Kidney (tissue), 14 donors: ENCODE measurements around the gene OVAAL. TPM values are rescaled to one million over a fixed set of nuclear protein-coding genes. Genes with fewer than 3 reads are reported as not detected.

Experiments used
- DNase-seq, 5 donors: peaks; one replicate each; pipeline ENCODE4 v3.0.0-alpha.2; 2013 to 2020
- FAIRE-seq: peaks from 2 replicates; lab custom pipeline; 2012; peaks lifted over from hg19 to GRCh38; lab: Jason Lieb, UNC
- H3K27ac ChIP-seq, 2 donors: one replicate each; pipeline ENCODE4 v1.7.0; 2013; ENCODE audit warnings: low read depth in 2 of 2, low read length in 2 of 2, inconsistent platforms in 1 of 2
- H3K27me3 ChIP-seq: one replicate; pipeline ENCODE4 v1.7.1; 2013; ENCODE audit warnings: low read length, inconsistent platforms; ENCODE audit not compliant: control insufficient read depth, insufficient read depth
- H3K36me3 ChIP-seq, 3 donors: one replicate each; pipeline versions ENCODE4 v1.7.0 to v1.7.1; 2013; ENCODE audit warnings: low read length in 3 of 3, control low read depth in 1 of 3, inconsistent platforms in 1 of 3; ENCODE audit not compliant: insufficient read depth in 3 of 3, control insufficient read depth in 2 of 3
- H3K4me1 ChIP-seq, 3 donors: one replicate each; pipeline versions ENCODE4 v1.7.0 to v1.7.1; 2013; ENCODE audit warnings: low read length in 3 of 3, inconsistent platforms in 1 of 3, low read depth in 1 of 3; ENCODE audit not compliant: control insufficient read depth in 2 of 3, insufficient read depth in 2 of 3
- H3K4me3 ChIP-seq, 3 donors: one replicate each; pipeline versions ENCODE4 v1.7.0 to v1.8.1; 2013; ENCODE audit warnings: low read length in 3 of 3, control low read depth in 1 of 3, inconsistent platforms in 1 of 3
- H3K9ac ChIP-seq, 3 donors: one replicate each; pipeline versions ENCODE4 v1.7.0 to v1.7.1; 2013; ENCODE audit warnings: low read length in 3 of 3, control low read depth in 1 of 3, inconsistent platforms in 1 of 3
- H3K9me3 ChIP-seq, 3 donors: one replicate each; pipeline versions ENCODE4 v1.7.0 to v1.7.1; 2013; ENCODE audit warnings: low read length in 3 of 3, control low read depth in 1 of 3, inconsistent platforms in 1 of 3; ENCODE audit not compliant: control insufficient read depth in 2 of 3, insufficient read depth in 1 of 3
- intact Hi-C: fragments of 100-400 bp; cut with DNase I; formaldehyde crosslinking; loops from one replicate; pipeline ENCODE4 v1.11.1; 2022
- polyA plus RNA-seq: library from polyadenylated mRNA; stranded (reverse); fragments of 350-450 nt; fragmentation: Illumina TruSeq; extraction: RNeasy Lipid Tissue Mini Kit (QIAGEN cat#74804); gene quantifications from one replicate; pipeline ENCODE4 v1.2.3, GENCODE V29; 2014; ENCODE audit warnings: low read depth, low replicate concordance; ENCODE audit not compliant: insufficient read depth
- total RNA-seq: library from RNA; stranded (reverse); fragmentation: NEBNext Ultra II Directional; extraction: Animal tissue kit (Norgen Biotek cat#: 25700); gene quantifications from one replicate; pipeline ENCODE4 v1.2.1, GENCODE V29; 2021
- TF ChIP-seq, protein P1 (sequence below): IDR thresholded peaks from 3 replicates; pipeline ENCODE4 v1.5.1; 2012; ENCODE audit warnings: mild to moderate bottlenecking, moderate library complexity, borderline replicate concordance; ENCODE audit not compliant: insufficient read depth; ENCODE audit errors: extremely low read depth
- donor health status: control.
- donor health status: control.
- donor health status: control.
- donor health status: control.
- donor health status: control.
- donor health status: DM: yes; HTN: yes; CAD: no.
- donor health status: Normal renal cell carcinoma (clear cell type).

Gene OVAAL
- total and polyA plus RNA-seq, 2 donors from 2014 or later = not detected

DNA sequence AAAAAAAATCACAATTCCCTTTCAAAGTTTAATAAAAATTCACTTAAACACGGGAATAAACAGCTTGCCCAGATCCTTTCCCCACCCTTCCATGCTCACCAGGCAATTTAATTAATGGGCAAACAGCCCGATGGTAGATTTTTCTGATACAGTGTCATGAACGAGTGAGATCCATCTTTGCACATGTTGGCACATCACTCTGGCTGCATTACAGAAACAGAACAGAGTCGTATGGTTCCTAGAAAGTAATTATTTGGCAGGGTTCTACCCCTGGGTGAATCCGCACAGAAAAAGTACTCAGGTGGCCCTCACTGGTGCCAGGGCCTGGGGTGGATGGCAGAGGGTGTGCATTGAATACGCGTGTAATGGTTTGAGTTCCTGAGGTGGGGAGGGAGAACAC is 24.6 kb upstream of the OVAAL start:
- intact Hi-C loops = no loop called here
- no peak overlapping the region for H3K4me3 ChIP-seq

DNA sequence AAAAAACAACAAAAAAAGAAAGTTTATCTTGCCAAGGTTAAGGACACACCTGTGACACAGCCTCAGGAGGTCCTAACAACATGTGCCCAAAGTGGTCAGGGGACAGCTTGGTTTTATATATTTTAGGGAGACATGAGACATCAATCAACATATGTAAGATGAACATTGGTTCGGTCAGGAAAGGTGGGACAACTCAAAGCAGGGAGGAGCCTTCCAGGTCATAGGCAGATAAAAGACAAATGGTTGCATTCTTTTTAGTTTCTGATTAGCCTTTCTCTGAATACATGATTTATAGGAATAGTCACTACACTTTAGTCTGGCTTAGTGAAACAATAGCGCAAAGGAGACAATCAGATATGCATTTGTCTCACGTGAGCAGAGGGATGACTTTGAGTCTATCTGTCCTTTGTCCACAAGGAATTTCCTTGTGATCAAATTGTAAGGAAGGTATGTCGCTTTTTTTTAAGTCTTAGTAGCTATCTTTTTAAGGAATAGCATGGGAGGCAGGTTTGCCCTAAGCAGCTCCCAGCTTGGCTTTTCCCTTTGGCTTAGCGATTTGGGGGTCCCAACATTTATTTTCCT is 23.3 kb upstream of the OVAAL start:
- H3K36me3 ChIP-seq = no peaks in the 10 kb centered on the region
- intact Hi-C loops = no loop called here
- no peak for FAIRE-seq

More for the DNA sequence above, 24.6 kb upstream of the OVAAL start:
- no peak overlapping the region for H3K9ac ChIP-seq
- no peaks in the 10 kb centered on the region for H3K27me3 ChIP-seq
- FAIRE-seq (no peak), DNase-seq (no peak)
- H3K27ac ChIP-seq = no peak overlapping the region
- peaks cover 0 to 5% (median 4%) of the 10 kb centered on the region in 3 donors for H3K4me1 ChIP-seq
- TF ChIP-seq, protein P1, sequence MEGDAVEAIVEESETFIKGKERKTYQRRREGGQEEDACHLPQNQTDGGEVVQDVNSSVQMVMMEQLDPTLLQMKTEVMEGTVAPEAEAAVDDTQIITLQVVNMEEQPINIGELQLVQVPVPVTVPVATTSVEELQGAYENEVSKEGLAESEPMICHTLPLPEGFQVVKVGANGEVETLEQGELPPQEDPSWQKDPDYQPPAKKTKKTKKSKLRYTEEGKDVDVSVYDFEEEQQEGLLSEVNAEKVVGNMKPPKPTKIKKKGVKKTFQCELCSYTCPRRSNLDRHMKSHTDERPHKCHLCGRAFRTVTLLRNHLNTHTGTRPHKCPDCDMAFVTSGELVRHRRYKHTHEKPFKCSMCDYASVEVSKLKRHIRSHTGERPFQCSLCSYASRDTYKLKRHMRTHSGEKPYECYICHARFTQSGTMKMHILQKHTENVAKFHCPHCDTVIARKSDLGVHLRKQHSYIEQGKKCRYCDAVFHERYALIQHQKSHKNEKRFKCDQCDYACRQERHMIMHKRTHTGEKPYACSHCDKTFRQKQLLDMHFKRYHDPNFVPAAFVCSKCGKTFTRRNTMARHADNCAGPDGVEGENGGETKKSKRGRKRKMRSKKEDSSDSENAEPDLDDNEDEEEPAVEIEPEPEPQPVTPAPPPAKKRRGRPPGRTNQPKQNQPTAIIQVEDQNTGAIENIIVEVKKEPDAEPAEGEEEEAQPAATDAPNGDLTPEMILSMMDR = no peak
- H3K36me3 ChIP-seq = no peaks in the 10 kb centered on the region
- H3K9me3 ChIP-seq = no peaks in the 10 kb centered on the region

DNA sequence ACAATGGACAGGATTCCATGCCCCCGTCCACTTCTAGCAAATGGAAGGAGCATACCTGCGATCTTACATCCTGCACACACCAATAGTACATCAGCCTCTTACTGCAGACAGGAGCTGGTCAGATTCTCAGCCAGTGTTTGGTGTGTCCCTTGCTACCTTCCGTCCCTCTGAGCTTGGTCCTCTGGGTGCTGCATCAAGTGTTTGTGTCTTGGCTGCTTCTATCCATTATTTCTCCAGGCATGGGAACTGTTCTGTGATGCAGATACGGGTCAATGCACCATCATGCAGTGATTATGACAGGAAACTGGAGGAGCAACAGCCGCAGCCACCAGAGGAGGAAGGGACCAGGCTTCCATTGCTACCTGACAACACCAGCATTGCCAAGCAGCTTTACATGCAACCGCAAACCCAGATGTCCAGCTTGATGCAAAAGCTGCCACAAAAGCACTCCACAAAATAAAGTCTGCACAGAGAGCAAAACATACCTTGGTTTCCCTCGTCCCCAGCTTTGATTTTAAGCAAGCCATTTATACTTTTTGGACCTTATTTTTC is 21.9 kb upstream of the OVAAL start:
- Histone ChIP-seq H3K4me1 (peaks cover 0 to 5% (median 0%) of the 10 kb centered on the region in 3 donors), H3K36me3 (no peaks in the 10 kb centered on the region), H3K9ac (no peak overlapping the region), H3K27me3 (no peaks in the 10 kb centered on the region), H3K4me3 (no peak overlapping the region), H3K27ac (no peak overlapping the region), H3K9me3 (no peaks in the 10 kb centered on the region)
- intact Hi-C loops = no loop called here
- FAIRE-seq (no peak), DNase-seq (no peak)
- TF ChIP-seq, protein P1 = no peak

More for the DNA sequence above, 23.3 kb upstream of the OVAAL start:
- TF ChIP-seq, protein P1 = no peak
- Histone ChIP-seq H3K4me3 (no peak overlapping the region), H3K27ac (no peak overlapping the region), H3K4me1 (peaks cover 0 to 5% (median under 1%) of the 10 kb centered on the region in 3 donors), H3K9ac (no peak overlapping the region), H3K9me3 (no peaks in the 10 kb centered on the region), H3K27me3 (no peaks in the 10 kb centered on the region)
- no peak for DNase-seq

DNA sequence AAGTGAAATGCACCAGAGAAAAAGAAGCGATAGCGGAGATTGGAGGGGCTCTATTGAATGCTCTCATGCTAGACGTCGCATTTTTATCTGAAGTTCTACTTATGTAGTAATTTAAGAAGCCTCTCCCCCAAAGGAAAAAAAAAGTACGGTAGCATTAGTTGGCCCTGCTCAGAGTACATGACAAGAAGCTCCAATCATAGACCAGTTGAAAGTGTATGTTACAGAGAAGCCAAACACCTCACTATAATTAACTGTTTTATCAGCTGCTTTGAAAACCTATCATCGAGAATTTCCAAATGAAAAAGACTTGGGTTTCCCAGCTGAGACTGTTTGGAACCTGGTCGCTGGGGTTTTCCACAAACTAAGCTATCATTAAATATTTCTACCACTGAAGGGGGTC is 19.6 kb upstream of the OVAAL start:
- intact Hi-C loops = no loop called here
- H3K4me1 ChIP-seq = peaks cover 0 to 7% (median 4%) of the 10 kb centered on the region in 3 donors
- FAIRE-seq (no peak), DNase-seq (peak in 2 of 5 donors; percentile 23 to 26)
- H3K27ac ChIP-seq = no peak overlapping the region
- H3K36me3 ChIP-seq = no peaks in the 10 kb centered on the region
- no peaks in the 10 kb centered on the region for H3K9me3 ChIP-seq
- TF ChIP-seq, protein P1 = no peak
- H3K4me3 ChIP-seq = no peak overlapping the region
- H3K9ac ChIP-seq = no peak overlapping the region
- no peaks in the 10 kb centered on the region for H3K27me3 ChIP-seq
